ENCODE measurements around the gene TSPY9. TPM values are rescaled to one million over a fixed set of nuclear protein-coding genes. Genes with fewer than 3 reads are reported as not detected.
"Not testable (repeated sequence)": the region's sequence is repeated elsewhere in the genome, so short reads cannot be mapped to it uniquely, and the experiment has no call there.

The TSPY9 gene, protein sequence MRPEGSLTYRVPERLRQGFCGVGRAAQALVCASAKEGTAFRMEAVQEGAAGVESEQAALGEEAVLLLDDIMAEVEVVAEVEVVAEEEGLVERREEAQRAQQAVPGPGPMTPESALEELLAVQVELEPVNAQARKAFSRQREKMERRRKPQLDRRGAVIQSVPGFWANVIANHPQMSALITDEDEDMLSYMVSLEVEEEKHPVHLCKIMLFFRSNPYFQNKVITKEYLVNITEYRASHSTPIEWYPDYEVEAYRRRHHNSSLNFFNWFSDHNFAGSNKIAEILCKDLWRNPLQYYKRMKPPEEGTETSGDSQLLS
- not detected in 2 replicates for total RNA-seq (2014; rRNA removed; shearing (Covaris generic))

DNA sequence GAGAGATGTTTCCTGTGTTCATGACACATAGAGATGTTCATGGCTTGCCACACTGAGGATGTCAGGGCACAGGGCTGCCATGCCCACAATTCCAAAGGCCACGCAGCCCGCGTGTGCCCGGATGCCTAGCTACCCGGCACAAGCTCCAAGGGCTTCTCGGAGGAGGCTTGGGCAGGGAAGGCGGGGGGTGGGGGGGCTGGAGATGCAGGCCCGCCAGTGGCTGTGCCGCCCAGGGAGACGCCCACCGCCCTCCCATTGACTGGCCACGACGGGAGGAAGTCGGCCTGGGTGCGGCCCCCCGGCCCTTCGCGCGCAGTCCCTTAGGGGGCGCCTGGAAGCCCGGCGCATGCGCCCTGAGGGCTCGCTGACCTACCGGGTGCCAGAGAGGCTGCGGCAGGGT is at the start of gene TSPY9:
Gene TSPY9, plus strand, starts transcription at position 301 of the 400 bp plus-strand sequence. Its CDS starts 46 bp downstream, at position 347.
- not testable (repeated sequence) for DNase-seq (ENCODE audit: low read depth)

DNA sequence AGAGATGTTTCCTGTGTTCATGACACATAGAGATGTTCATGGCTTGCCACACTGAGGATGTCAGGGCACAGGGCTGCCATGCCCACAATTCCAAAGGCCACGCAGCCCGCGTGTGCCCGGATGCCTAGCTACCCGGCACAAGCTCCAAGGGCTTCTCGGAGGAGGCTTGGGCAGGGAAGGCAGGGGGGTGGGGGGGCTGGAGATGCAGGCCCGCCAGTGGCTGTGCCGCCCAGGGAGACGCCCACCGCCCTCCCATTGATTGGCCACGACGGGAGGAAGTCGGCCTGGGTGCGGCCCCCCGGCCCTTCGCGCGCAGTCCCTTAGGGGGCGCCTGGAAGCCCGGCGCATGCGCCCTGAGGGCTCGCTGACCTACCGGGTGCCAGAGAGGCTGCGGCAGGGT is 20.4 kb upstream of the TSPY9 start, which contains the start of gene TSPY1:
Gene TSPY1, plus strand, starts transcription at position 301 of the 400 bp plus-strand sequence. Its CDS starts 46 bp downstream, at position 347.
- not testable (repeated sequence) for DNase-seq (ENCODE audit: low read depth)

DNA sequence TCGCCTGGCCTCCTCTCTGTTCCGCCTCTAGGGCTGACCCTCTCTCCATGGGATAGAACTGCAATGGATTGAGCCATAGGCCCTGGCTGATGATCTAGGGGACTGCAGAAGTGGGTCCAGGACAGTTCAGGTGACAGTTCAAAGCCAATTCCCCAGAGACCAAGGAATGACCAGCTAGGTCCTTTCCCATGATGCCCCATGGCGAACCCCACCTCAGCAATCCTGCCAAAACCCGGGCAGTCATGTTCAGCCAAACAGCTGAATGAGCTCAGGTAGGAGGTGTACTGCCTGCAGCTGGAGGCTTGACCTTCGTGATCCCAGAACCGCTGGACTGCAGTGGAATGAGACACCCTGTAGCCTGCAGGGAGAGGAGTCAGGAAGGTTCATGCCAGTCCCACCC is 17.3 kb downstream of the TSPY9 start:
- not testable (repeated sequence) for DNase-seq (ENCODE audit: low read depth)

DNA sequence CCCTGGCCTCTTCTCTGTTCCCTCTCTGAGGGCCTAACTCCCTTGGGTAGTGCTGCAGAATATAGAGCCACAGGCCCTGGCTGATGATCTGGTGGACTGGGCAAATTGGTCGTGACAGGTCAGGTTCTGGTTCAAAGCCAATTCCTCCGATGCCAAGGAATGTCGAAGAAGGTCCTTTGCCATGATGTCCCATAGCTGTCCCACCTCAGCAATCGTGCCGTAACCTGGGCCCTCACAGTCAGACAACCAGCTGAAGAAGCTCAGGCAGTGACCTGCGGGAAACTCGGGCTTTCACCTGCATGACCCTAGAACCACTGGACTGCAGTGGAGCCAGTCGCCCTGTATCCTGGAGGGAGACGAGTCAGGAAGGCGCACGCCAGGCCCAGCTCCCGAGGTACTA is 29.2 kb downstream of the TSPY9 start:
- DNase-seq (ENCODE audit: low read depth): not testable (repeated sequence)

DNA sequence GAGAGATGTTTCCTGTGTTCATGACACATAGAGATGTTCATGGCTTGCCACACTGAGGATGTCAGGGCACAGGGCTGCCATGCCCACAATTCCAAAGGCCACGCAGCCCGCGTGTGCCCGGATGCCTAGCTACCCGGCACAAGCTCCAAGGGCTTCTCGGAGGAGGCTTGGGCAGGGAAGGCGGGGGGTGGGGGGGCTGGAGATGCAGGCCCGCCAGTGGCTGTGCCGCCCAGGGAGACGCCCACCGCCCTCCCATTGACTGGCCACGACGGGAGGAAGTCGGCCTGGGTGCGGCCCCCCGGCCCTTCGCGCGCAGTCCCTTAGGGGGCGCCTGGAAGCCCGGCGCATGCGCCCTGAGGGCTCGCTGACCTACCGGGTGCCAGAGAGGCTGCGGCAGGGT is 40.5 kb downstream of the TSPY9 start, which contains the start of gene TSPY10:
Gene TSPY10, plus strand, starts transcription at position 301 of the 400 bp plus-strand sequence. Its CDS starts 46 bp downstream, at position 347.
- not testable (repeated sequence) for DNase-seq (ENCODE audit: low read depth)

Other genes starting within 250 kb of the TSPY9 start
- not detected in 2 replicates for gene TSPY4, start 149.8 kb upstream of the TSPY9 start, total RNA-seq (2014; rRNA removed; shearing (Covaris generic))
- not detected in 2 replicates for gene TSPY8, start 129.5 kb upstream of the TSPY9 start, total RNA-seq (2014; rRNA removed; shearing (Covaris generic))
- not detected in 2 replicates for gene TSPY3, start 88.8 kb upstream of the TSPY9 start, total RNA-seq (2014; rRNA removed; shearing (Covaris generic))
- gene TSPY1, start 20.3 kb upstream of the TSPY9 start, total RNA-seq (2014; rRNA removed; shearing (Covaris generic)): not detected in 2 replicates
- not detected in 2 replicates for gene TSPY10, start 40.6 kb downstream of the TSPY9 start, total RNA-seq (2014; rRNA removed; shearing (Covaris generic))